NCI-H82 treated with DMSO at 0.1 percent for 48 hours (cell line): ENCODE data around the gene TRPV4.

ENCODE experiments used
- DNase-seq: peaks from one replicate; lab custom pipeline; 2025; ENCODE audit not compliant: unreplicated experiment; lab: John Stamatoyannopoulos, UW

Gene TRPV4

DNA sequence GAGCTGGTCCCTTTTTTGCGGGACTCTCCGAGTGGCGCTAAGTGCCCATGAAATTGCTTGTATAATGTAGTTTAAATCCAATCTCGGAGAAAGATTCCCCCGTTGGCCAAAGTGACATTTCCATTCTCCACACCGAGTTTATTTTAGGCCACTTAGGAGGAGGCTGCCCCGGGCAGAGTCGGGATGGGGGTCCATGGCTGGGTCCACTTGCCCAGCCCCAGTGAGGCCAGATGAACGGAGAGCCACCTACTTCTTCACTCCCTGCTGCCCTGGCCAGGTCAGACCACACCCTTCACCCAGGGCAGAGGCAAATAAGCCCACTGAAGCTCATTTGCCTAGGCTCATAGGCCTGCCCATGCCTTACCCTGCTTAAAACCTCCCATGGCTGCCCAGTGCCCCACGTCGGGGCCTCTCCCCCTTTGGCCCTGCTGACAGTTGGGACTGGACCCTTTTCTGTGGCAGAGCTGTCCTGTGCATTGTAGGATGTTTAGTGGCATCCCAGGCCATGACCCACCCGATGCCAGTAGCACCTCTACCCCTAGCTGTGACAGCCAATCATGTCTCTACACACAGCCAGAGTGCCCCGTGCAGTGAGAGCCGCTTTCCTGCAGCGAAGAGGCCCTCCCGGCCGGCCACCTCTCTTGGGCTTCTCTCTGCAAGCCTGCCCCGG lies 68.3 kb downstream of the TRPV4 start:
- DNase-seq = no peak

DNA sequence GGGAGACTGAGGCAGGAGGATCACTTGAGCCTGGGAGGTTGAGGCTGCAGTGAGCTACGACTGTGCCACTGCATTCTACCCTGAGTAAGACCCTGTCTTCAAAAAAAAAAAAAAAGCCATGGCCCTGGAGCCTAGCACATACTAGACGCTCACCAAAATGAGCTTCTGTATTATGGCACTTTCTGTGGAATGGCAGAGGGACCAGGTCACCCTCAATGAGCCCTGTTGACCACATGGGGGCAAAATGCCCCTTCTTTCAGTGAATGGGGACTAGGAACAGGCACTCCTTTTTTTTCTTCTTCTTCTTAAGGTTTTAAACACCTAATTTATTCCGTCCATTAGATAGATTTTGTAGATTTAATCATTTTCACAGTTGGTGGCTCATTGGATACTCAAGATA lies 69.1 kb downstream of the TRPV4 start:
- no peak for DNase-seq

DNA sequence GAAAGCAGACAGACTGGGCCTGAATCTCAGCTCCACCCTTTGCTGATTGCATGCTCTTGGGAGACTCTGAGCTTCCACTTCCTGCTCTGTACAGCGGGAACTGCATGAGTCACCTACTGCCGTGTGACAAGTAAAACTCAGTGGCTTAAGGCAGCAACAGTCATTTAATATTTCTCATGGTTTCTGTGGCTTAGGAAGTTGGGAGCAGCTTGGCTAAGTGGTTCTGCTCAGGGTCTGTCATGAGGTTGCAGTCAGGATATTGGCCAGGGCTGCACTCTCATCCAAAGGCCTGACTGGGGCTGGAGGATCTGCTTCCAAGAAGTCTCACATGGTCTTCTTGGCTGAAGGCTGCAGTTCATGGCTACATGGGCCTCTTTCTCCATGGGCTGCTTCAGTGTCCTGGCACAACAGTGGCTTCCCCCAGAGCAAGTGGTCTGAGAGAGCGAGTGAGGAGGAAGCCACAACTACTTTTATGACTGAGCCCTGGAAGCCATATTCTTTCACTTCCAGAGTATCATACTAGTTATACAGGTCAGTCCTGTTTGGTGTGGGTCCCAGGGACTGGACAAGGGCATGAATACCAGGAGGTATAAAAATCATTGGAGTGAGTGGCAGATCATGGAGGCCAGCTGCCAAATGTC lies 69.9 kb downstream of the TRPV4 start:
- DNase-seq = no peak

DNA sequence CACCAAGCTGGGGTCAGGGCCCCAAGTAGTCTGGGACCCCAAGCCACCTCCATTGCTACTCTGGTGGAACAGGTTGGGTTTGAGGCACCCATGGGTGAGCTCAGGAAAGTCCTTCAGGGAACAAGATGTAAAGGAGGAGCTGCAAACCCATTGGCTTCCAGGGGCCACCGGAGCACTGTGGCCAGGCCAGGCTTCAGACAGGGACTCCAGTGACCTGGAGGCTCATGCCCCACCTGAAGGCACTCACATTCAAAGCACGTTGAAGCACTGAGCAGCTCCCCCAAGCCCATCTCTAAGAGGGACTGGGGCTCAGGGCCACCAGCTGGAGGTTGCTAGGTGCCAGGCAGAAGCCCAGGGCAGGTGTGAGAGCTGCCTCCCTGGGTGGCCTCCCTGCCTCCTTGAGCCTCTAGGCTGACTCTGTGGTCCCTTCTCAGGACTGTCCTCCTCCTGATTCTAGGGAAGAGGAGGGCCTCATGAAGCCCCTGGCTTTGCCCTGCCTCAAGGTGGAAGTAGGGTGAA lies 70.5 kb downstream of the TRPV4 start:
- DNase-seq = no peak

DNA sequence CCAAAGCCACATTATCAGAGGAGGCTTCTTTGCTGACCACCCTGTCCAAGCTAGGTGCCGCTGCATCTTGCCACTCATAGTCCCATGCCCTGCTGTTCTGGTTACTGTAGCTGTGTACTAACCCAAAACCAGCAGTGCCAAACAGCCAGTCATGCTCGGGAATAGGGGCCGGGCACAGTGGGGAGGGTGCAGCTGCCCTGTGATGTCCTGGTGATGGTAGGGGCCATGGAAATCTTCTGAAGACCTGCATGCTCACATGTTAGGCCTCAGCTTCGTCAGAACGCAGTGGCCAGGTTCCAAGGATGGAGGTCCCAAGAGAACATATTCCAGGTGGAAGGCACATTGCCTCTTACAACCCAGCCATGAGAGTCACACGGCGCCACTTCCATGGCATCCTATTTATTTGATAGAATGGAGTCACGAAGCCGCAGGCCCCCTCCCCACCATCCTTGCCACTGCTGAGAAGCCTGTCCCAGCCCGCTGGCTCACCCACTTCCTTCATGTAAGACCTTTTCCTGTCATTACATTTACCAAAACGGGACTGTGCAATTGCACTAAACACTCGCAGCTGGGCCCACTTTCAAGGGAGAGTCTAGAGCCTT lies 71.0 kb downstream of the TRPV4 start:
- DNase-seq = no peak

DNA sequence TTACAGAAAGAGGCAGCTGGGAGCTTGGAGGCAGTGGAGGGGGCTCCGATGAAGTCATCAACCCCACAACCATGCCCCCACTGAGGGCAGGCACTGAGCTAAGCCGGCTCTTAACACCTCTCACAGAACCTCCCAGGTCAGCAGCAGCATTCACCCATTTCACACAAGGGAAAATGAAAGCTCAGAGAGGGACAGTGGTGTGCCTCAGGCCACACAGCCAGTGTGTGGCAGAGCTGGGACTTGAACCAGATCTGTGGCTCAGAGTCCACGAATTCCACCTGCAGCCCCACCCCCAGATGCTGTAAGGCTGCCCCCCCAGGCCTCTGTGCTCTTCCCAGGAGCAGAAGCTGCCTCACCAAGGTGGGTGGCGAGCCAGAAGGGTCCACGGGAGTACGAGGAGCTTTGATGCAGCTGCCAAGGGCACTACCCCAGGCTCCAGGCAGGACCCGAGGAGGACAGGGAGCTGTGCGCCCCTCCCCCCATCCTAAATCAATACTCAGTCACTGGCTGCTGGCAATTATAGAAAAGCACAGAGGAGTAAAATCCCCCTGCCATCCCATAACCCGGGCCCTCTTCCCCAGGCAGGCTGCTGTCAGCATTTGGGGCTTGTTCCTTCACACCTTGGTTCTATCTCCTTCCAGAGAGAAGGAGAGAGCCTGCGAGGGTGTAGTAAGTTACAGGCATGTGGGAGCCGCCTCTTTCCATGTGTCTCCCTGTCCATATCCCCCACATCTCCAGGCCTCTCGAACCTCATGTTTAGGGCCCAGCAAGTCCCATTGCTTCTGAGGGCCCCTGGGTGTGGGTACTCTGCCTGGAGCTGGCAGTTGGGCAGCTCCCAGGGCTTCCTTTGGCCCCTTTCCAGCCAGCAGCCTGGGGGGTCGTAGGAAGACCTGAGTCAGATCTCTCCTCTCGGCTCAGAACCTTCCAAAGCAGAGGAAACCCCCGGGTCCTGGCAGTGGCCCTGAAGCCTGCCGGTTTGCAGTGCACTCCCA lies 72.0 kb downstream of the TRPV4 start:
- DNase-seq = no peak

DNA sequence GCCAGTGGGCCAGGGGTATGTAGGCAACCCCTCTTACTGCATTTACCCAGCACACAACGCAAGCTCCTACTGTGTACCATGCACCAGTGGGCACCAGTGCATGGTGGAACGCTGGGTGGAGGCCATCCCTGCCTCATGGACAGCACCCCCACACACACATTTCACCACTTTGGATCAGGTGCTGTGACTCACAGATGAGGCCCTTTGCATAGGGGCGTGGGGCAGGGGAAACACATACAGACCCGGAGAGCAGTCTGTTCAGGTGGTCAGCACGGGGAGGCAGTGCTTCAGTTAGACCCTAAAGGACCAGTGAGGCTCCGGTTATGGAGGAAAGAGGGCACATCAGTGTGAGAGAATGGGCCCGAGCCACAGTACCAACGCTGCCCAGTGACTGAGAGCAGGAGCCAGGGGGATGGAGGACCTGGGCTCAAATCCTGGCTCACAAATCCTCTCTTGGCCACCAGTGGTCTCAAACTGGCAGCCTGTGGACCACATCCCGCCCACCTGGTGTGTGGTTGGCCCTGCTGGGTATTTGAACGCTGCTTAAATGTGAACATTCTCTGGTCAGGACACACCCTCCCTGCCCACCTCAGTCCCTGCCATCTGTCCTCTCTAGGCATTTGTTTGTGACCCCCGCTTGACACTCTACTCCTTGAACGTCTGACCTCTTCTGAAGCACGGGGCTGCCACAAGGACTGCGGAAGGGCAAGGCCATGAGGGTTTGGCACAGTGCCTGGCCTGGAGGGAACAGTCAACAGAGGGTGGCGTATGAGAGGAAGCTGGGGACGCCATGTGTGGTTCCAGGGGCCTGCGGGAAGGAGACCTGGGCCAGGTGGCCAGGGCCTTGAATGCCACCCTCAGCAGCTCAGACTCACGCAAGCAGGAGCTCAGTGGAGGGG lies 72.9 kb downstream of the TRPV4 start:
- DNase-seq = no peak

DNA sequence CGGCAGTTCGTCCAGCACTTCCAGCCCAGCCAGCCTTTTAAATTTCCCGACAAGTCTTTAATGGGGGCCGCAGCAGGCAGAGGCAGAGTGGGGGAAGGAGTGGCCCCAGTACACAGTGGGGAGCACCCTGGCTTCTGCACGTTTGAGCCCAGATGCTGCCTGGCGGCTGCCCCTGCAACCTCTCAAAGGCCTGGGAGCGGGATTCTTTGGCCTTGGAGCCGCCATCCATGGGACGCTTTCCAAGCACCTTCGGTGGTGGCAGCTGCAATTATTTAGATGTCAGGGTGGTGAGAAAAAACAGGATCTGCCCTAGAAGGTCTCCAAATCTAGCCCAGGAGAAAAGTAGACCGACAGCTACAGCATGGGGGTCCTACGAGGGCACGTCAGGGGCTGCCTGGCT lies 73.6 kb downstream of the TRPV4 start:
- no peak for DNase-seq

DNA sequence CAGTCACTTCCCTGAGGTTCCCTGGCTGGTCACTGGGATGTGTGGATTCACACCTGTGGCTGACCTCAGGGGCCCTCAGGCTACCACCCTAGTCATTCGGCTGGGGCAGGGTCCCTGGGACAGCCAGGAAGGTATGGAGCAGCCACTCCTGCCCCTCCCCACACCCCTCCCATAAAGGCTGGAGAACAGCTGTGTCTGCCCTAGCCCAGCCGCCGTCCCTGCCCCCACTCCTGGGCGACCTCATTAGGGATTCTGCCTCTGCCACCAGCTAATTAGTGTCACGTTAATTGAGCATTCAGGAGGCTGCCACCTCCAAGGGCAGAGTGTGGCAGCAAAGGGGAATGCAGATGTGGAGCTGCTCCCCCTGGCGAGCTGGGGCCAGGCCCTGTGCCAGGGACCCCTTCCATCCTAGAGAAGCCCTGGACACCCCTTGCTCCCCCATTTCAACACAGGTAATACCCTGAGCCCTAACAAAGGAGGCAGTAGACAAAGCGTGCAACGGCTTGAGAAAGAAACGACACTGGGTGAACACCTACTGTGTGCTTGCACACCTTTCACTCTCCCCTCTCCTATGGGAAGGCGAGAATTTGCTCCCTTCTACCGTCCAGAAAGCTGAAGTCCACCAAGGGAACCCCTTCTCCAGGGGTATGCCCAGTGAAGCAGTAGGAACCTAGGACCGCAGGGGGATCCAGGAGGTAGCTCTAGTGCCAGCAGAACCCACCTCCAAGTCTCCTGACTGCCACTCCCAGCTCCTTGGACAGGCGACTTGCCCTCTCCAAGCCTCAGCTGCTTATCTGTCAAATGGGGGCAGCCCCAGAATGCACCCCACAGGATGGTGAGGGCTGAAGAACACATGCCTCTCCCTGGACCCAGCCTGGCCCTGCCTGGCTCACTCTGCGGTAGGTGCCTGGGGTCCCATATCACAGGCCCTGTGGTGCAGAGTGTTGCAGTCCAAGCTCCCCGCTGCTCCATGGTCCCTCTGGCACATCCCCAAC lies 74.5 kb downstream of the TRPV4 start:
- DNase-seq = no peak

DNA sequence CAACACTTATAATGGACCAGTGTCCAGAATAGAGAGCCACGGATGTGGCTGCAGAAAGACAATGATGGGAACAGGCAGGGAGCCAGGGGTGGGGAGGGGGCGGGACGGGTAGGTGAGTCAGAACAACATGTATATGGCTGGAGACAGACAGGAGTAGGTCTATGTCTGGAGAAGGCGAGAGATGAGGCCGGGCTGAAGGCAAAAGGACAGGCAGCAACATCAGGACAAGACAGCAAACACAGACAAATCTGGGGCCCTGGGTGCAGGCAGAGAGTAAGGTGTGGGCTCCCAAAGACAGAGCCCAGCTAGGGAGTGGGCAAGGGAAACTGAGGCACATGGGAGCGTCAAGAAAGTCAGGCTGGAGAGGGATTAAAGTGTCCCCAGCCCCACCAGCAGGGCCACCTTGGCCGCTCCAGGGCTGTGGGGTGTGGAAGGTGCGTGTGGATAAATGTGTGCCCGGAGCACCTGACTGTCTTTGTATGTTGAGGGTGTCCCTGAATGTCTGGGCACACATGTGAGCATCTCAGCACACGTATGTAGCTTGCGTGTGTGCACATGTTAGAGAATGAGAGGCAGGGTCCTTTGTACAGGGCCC lies 75.4 kb downstream of the TRPV4 start:
- no peak for DNase-seq

DNA sequence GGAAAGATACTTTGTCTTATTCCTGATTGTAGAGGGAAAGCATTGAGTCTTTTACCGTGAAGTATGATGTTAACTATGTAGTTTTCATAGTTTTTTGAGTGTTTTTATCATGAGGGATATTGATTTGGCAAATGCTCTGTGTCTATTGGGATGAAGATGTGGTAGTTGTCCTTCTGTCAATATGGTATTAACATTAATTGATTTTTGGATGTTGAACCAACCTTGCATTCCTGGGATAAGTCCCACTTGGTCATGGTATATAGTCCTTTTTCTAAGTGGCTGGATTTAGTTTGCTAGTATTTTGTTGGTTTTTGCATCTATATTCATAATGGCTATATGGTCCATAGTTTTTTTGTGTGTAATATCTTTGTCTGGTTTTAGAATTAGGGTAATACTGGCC lies 76.7 kb downstream of the TRPV4 start:
- DNase-seq = no peak

DNA sequence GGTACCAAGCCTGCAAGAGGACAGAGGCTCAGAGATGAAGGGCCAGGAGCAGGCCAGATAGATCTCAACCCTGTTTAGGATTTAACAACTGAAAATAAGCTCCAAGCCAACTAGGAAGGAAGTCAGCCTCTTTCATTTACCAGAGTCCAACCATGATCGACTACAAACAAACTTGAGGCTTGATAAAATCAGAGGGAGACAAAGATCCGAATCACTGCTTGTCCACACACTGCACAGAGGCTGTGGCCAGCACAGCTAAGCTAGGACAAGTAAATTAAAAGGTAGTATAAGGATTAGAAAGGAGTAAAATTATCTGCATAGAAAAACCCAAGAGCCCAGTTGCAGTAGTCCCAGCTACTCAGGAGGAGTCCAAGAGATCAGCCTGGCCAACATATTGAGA lies 79.2 kb downstream of the TRPV4 start:
- no peak for DNase-seq

DNA sequence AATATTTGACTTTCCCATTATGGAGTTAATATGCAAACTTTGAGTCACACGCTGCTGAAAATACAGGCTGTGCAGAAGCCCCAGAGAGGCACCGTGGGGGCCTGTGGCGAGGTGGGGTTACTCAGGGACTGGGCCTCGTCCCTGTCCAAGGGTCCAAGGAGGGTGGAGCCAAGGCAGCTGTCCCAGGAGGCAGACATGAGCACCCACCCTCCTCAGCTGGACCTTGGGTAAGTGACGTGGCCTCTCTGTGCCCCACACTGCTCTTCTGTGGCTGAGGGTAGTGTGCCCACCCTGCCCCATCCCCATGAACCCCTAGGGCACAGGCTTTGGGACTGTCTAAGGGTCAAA lies 80.2 kb downstream of the TRPV4 start:
- no peak for DNase-seq

DNA sequence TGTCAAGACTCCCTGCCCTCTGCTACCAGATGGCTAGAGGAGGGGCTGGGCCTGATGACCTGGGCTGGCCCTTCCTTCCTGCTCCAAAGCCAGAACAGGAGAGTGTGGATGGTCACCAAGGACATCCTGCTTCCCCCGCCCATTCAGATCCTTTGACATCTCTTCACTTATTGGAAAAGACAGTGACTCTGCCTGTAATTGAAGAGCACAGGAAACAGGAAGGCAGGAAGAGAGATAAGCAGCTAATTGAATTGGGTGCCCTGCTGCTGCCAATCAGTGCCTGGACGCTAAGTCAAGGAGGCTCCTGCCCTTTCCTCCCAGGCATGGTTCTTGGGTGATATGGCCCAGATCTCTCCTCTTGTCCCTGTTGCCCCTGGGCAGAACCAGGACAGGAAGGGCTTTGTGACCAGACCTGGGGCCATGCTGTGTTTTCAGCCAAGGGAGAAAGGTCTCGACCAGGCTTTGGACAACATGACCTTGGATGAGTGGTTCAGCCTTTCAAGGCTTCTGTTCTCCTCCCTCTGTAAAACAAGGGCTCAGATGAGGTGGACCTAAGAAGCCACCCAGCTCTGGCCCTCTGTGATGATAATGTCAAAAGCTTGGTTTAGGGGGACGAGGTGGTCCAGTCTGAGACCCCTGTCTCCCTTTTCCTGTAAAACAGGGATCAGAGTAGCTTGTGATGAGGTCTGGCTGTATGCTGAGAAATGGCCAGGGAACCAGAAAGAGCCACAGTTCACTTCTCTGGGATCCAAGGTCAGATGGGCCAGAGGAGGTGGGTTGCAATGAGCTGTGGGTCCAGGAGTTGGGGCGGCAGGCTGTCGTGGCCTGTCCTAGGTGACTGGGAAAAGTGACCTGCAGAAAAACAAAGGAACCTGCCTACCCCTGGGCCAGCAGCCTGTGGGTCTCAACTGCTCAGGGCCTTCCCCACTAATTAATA lies 80.8 kb downstream of the TRPV4 start:
- DNase-seq = no peak

DNA sequence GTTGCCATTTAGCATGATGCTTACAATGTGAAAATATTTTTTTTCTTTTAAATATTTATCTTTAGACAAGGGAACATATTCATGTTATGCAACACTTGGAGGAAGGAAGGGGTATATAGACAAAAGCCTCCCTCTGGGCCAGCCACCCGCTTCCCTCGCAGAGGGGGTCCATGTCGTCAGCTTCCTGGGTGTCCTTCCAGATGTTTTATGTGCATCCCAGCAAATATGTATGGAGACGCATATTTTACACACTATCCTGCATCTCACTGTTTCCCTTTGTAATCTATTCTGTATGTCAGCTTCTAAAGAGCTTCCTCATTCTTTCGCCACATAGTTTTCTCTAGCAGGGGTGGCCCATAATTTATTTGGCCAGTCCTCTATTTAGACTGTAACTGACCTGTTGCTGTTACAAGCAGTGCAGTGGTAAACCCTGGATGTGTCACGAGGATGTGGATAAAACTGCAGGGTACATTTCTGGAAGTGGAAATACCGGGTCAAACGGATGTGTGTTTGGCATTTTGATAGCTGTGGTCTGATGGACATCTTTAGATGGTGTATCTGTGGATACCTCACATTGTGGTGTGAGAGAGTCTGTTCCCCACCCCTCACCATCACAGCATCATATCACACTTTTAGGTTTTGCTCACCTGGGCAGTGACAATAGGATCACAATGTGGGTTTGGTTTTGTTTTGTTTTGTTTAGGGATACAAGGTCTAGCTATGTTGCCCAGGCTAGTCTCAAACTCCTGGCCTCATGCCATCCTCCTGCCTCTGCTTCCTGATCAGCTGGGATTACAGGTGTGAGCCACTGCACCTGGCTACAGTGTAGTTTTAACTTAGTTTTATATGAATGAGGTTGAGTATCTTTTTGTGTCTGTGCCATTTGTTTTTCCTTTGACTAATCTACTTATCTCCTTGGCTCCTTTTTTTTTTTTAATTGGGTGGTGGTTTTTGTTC lies 87.9 kb downstream of the TRPV4 start:
- DNase-seq = no peak

DNA sequence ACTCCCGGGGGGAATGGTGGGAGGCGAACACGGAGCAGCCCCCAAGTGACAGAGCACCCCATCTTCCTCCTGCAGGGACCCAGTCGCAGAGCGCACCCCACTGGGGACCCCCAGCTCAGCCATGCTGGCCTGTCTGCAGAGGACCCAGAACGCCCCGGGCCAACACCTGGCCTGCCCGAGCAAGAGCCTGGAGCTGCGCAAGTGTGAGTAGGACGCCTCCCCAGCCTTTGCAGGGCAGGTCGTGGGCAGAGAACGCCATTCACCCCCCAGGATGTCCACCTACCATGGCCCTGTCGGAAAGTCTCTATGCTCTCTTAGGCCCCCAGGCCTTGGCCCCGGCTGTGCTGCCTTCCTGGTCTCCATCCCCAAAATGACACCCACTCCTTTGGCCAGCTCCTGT lies 89.2 kb downstream of the TRPV4 start:
- no peak for DNase-seq
